Measurements from ENCODE around the gene ATG7. TPM values are rescaled to one million over a fixed set of nuclear protein-coding genes. Genes with fewer than 3 reads are reported as not detected.

Gene ATG7
- total RNA-seq, 1 experiment from 2014 or later = 30.0 TPM

- in situ Hi-C loops (cut with HindIII; ENCODE audit: low pct_unique_long_range_greater_than_20kb, low sequenced_read_pairs) = no loop called here
- no peak for DNase-seq (ENCODE audit: low read depth, low spot score)
Measured at GRCh38 chr3:11370966-11371365, 98.8 kb downstream of the ATG7 start.

GRCh38 chr3:11371747-11372146 is 99.5 kb downstream of the ATG7 start:
- in situ Hi-C loops (cut with HindIII; ENCODE audit: low pct_unique_long_range_greater_than_20kb, low sequenced_read_pairs) = no loop called here

GRCh38 chr3:11373235-11373634 is 101.0 kb downstream of the ATG7 start:
- DNase-seq (ENCODE audit: low read depth, low spot score) = no peak
- in situ Hi-C loops (cut with HindIII; ENCODE audit: low pct_unique_long_range_greater_than_20kb, low sequenced_read_pairs) = no loop called here

More at GRCh38 chr3:11371747-11372146, 99.5 kb downstream of the ATG7 start:
- DNase-seq (ENCODE audit: low read depth, low spot score) = no peak

GRCh38 chr3:11373654-11374053 is 101.5 kb downstream of the ATG7 start:
- in situ Hi-C loops (cut with HindIII; ENCODE audit: low pct_unique_long_range_greater_than_20kb, low sequenced_read_pairs) = no loop called here
- DNase-seq (ENCODE audit: low read depth, low spot score) = no peak

- DNase-seq (ENCODE audit: low read depth, low spot score) = no peak
- in situ Hi-C loops (cut with HindIII; ENCODE audit: low pct_unique_long_range_greater_than_20kb, low sequenced_read_pairs) = no loop called here
Measured at GRCh38 chr3:11375333-11376088, 103.3 kb downstream of the ATG7 start.

GRCh38 chr3:11377719-11378118 is 105.5 kb downstream of the ATG7 start:
- in situ Hi-C loops (cut with HindIII; ENCODE audit: low pct_unique_long_range_greater_than_20kb, low sequenced_read_pairs) = no loop called here
- DNase-seq (ENCODE audit: low read depth, low spot score) = peak; percentile 11

- peak; percentile 67 for DNase-seq (ENCODE audit: low read depth, low spot score)
- in situ Hi-C loops (cut with HindIII; ENCODE audit: low pct_unique_long_range_greater_than_20kb, low sequenced_read_pairs) = no loop called here
Measured at GRCh38 chr3:11379238-11379823, 107.1 kb downstream of the ATG7 start.

- in situ Hi-C loops (cut with HindIII; ENCODE audit: low pct_unique_long_range_greater_than_20kb, low sequenced_read_pairs) = loop anchor here (10.0 kb wide), 1 partner anchor 255 kb away; no protein-coding TSS in a partner anchor
- no peak for DNase-seq (ENCODE audit: low read depth, low spot score)
Measured at GRCh38 chr3:11379824-11380701, 107.9 kb downstream of the ATG7 start.

GRCh38 chr3:11381141-11381540 is 108.9 kb downstream of the ATG7 start:
- DNase-seq (ENCODE audit: low read depth, low spot score) = no peak
- in situ Hi-C loops (cut with HindIII; ENCODE audit: low pct_unique_long_range_greater_than_20kb, low sequenced_read_pairs) = loop anchor here (10.0 kb wide), 1 partner anchor 254 kb away; no protein-coding TSS in a partner anchor

- no peak for DNase-seq (ENCODE audit: low read depth, low spot score)
- in situ Hi-C loops (cut with HindIII; ENCODE audit: low pct_unique_long_range_greater_than_20kb, low sequenced_read_pairs) = loop anchor here (10.0 kb wide), 1 partner anchor 253 kb away; no protein-coding TSS in a partner anchor
Measured at GRCh38 chr3:11381563-11381962, 109.4 kb downstream of the ATG7 start.

GRCh38 chr3:11382146-11382745 is 110.0 kb downstream of the ATG7 start:
- in situ Hi-C loops (cut with HindIII; ENCODE audit: low pct_unique_long_range_greater_than_20kb, low sequenced_read_pairs) = loop anchor here (10.0 kb wide), 1 partner anchor 253 kb away; no protein-coding TSS in a partner anchor
- peak; percentile 83 for DNase-seq (ENCODE audit: low read depth, low spot score)

- DNase-seq (ENCODE audit: low read depth, low spot score) = no peak
- in situ Hi-C loops (cut with HindIII; ENCODE audit: low pct_unique_long_range_greater_than_20kb, low sequenced_read_pairs) = loop anchor here (10.0 kb wide), 1 partner anchor 251 kb away; no protein-coding TSS in a partner anchor
Measured at GRCh38 chr3:11384074-11384473, 111.9 kb downstream of the ATG7 start.

- in situ Hi-C loops (cut with HindIII; ENCODE audit: low pct_unique_long_range_greater_than_20kb, low sequenced_read_pairs) = loop anchor here (10.0 kb wide), 1 partner anchor 249 kb away; no protein-coding TSS in a partner anchor
- DNase-seq (ENCODE audit: low read depth, low spot score) = peak; percentile 32
Measured at GRCh38 chr3:11385326-11385725, 113.1 kb downstream of the ATG7 start.

GRCh38 chr3:11385891-11386290 is 113.7 kb downstream of the ATG7 start:
- in situ Hi-C loops (cut with HindIII; ENCODE audit: low pct_unique_long_range_greater_than_20kb, low sequenced_read_pairs) = loop anchor here (10.0 kb wide), 1 partner anchor 249 kb away; no protein-coding TSS in a partner anchor
- no peak for DNase-seq (ENCODE audit: low read depth, low spot score)

- in situ Hi-C loops (cut with HindIII; ENCODE audit: low pct_unique_long_range_greater_than_20kb, low sequenced_read_pairs) = loop anchor here (10.0 kb wide), 1 partner anchor 248 kb away; no protein-coding TSS in a partner anchor
- no peak for DNase-seq (ENCODE audit: low read depth, low spot score)
Measured at GRCh38 chr3:11386465-11387113, 114.4 kb downstream of the ATG7 start.

- in situ Hi-C loops (cut with HindIII; ENCODE audit: low pct_unique_long_range_greater_than_20kb, low sequenced_read_pairs) = loop anchor here (10.0 kb wide), 1 partner anchor 245 kb away; no protein-coding TSS in a partner anchor
- no peak for DNase-seq (ENCODE audit: low read depth, low spot score)
Measured at GRCh38 chr3:11389386-11390268, 117.4 kb downstream of the ATG7 start.
